HG03280 (cell line): ENCODE data around the gene MAPK8.
A peak's percentile ranks its signal among the peaks of the same experiment; 100 is the strongest.

ENCODE experiments used
- ATAC-seq: cut with Tn5 transposase; IDR thresholded peaks from one replicate; pipeline ENCODE4 v1.9.1; 2021; ENCODE audit warnings: mild to moderate bottlenecking, moderate library complexity; ENCODE audit not compliant: unreplicated experiment

Gene MAPK8

DNA sequence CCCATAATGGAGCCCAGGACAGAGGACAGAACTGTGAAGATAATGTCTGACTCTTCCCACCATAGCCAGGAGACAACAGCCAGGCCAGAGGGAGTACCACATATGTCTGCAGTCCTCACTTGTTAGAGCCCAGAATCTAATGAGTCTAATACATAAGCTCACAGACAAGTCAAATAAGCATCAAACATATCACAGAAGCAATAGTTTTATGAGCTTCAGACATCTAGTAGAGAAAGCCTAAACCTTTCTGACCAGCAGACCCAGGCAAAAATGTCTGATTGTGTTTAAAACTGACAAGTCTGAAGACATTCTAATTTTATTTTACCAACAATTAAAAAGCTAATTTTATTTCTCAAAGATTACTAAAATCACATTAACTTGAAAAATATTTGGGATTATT is 75.5 kb downstream of the MAPK8 start:
- ATAC-seq = no peak

GRCh38 chr10:48382982-48383381 is 76.5 kb downstream of the MAPK8 start:
- no peak for ATAC-seq

- ATAC-seq = no peak
Measured at GRCh38 chr10:48383393-48383792, 76.9 kb downstream of the MAPK8 start.

DNA sequence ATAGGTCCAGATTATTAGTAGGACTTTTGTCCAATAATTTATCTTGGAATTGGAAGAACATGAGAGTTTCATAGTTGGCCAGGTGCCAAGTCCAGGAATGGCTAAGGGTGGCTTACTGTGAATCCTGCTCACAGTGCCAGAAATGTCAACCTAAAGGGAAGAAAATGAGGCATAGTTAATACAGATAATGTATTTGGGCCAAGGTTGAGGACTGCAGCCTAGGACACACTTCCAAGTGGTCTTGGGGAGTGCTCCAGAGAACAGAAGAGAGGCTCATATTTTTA is 78.2 kb downstream of the MAPK8 start:
- ATAC-seq = no peak

DNA sequence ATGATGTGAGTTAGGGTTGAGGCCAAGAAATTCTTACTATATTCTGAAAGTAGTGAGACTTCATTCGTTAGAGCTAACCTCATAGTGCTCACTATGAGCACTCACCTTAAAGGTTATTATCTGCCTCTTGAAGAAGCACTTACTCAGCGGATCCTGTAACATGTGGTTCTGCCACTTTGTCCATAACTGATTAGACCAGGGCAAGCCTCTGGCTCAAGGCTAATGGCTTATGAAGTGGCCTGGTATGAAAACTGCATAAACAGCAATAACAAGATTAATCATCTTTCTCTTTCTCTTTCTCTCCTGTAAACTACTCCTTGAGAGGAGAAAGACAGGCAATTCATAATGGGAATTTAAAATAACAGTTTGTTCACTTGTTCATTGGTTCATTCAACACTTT is 82.8 kb downstream of the MAPK8 start:
- ATAC-seq = no peak

DNA sequence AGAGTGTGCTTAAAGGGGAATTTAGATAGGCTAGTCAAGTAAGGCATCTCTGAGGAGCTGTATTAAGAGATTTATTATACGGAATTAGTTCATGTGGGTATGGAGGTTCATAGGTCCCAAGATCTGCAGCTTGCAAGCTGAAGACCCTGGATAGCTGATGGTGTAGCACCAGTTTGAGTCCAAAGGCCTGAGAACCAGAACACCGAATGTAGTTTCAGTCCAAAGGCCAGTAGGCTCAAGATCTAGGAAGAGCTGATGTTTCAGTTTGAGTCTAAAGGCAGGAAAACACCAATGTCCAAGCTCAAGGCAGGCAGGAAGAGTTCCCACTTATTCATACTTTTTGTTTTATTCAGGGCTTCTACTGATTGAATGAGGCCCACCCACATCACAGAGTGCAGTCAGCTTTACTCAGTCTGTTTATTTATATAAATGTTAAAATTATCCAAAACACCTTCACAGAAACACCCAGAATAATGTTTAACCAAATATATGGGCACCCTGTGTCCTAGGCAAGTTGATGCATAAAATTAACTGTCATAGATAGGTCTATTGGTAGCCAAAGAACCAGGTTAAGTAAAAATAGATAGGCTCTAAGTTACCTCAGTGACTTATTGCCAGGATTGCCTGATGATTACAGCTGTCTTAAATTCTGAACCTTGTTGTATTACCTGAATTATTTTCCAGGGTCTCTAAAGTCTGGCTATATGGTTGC is 83.5 kb downstream of the MAPK8 start:
- ATAC-seq = no peak

DNA sequence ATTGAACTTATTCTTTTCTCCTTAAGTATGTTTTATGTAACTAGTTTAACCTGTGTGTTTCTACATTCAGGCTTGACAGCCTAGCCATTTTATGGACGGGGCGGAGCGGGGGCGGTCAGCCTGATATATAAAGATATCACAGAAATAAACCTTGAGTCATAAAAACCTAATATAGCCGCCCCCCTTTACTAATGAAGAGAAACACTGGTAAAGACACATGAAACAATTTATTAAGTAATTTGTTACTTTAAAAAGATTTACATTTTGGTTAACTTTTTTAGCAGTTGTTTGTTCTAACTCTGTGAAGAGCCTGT is 84.0 kb downstream of the MAPK8 start:
- no peak for ATAC-seq

- ATAC-seq = no peak
Measured at GRCh38 chr10:48390933-48391845, 84.7 kb downstream of the MAPK8 start.

DNA sequence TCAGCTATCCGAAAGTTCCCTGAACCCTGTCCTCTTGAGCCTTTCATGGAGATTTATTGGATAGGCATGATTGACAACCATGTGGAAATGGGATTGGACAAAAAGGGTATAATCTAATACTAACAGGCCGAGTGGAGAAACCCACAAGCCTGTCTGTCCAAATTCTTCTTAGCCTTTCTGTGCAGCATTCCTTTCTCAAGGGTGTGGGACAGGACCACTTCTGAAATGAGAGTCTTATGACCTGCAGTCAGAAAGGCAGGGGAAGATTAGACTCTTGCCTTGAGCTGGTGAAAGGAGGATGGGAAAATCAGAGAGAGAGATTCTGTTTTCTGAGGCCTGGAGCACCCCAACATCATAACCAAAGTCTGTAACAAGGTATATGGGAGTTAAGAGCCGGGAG is 85.5 kb downstream of the MAPK8 start:
- ATAC-seq = no peak

DNA sequence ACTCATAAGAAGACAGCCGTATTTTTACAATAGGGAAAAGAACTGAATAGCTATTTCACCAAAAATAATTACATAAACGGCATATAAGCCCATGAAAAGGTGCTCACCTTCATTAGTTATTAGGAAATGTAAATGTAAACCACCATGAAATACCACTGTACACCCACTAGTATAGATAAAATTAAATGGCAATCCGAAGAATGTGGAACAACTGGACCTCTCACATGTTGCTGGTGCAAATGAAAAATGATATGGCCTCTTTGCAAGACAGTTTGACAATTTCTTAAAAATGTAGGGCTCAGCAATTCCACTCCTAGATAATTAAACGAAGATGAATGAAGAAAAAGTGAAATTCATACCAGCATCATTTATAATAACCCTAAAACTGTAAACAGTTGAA is 91.8 kb downstream of the MAPK8 start:
- ATAC-seq = no peak

DNA sequence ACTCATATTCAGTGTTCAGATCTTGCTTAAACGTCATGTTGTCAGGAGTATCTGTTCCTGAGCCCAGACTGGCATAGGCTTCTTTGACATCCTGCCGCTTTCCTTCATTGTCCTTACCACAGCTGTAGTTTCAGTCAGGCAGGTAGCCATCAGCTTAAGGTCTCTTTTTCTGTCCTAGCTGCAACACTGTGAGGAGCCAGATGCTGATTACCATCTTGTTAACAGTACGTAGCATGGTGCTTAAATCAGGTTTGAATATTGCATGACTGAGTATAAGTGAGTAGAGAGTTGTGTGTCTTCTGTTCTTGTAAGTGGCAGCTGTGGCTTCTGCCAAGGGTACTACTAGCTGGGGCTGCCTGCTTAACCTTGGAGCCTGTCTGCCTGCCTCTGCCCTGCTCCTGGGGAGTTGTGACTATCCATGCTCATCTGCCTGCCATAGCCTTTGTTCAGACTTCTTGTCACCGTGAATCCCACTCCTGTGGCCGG is 92.6 kb downstream of the MAPK8 start:
- ATAC-seq = no peak

DNA sequence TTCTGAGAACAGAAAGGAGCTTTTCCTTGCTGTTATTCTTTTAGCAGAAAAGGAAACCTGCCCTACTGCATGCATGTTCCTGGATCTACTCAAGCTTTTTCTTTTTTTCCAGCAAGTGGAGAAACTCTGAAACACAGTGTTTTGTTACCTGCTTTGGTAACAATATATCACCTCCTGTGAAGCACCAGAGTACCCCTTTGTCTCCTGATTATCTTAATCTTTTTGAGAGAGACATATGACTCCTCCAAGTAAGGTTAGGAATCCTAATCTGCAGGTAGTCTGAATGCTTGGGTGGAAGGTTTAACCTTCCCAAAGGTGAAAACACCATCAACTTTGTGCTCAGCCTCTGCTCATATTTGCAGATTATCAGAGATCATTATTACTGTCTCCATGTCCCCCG is 93.1 kb downstream of the MAPK8 start:
- ATAC-seq = no peak

DNA sequence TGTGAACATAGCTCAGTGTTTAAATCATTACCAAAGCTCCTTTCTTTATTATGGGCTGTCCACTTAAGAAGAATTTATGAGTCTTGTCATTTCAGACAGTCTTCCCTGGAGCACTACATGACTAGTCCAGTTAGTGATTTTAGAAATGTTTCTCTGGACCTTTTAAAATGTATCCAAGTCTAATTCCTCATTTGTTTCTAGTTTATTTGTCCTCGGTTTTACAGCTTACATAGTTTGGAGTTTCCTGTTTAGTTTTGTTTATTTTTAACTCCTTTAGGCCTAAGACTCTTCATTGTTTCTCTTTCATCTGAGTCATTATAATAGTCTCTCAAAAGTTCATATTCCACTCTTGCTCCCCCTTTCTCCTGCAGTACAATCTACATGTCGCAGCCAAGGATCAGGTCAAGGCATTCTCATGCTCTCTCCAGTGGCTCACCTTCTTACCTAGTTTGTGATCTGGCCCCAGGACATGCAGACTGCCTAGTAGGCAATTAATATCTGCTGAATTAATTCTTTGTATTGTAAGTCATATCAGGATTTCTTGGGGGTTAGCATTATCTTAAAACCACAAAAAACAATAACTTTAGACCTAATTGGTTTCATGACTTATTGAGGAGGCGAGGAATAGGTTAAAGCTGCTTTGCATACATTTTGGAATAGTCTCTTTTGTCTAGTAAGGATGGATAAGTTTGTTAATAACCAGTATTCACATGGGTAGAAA is 93.8 kb downstream of the MAPK8 start:
- ATAC-seq = peak; percentile 51

DNA sequence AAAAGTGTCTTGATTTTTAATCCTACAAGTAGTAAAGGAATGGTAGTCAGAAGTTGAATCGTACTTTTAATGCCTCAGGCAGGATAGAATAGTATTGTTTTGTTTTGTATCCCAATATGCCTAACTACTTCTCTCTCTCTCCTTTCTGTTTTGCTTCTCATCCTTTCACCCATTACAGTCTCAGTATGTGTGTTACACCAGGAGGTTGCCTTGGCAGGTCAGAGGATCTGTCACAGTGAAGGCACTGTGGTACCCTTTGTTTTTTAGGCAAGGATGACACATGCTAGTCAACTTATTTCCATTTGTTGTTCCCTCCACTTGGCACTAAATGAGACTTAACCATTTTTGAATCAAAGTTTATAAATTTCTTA is 94.4 kb downstream of the MAPK8 start:
- no peak for ATAC-seq

- no peak for ATAC-seq
Measured at GRCh38 chr10:48404646-48405045, 98.2 kb downstream of the MAPK8 start.

DNA sequence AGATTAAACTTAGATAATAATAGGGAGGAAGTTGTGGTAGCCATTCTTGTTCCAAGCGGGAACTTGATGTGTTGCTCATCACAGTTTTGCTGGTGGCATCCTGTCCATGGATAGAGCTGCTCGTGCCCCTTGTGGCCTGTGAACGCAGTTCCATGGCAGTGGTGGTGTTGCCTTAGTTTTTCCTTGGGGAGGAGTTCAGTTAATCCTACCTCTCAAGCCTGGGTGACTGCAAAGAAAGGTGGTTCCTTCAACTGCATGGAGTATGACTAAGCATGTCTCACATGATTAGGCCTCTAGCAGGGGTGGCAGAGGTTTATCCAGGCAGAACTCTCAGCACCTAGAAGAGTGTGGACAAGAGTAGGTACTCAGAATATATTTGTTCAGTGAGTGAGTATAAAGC is 99.7 kb downstream of the MAPK8 start:
- no peak for ATAC-seq

- no peak for ATAC-seq
Measured at GRCh38 chr10:48406658-48407057, 100.2 kb downstream of the MAPK8 start.

DNA sequence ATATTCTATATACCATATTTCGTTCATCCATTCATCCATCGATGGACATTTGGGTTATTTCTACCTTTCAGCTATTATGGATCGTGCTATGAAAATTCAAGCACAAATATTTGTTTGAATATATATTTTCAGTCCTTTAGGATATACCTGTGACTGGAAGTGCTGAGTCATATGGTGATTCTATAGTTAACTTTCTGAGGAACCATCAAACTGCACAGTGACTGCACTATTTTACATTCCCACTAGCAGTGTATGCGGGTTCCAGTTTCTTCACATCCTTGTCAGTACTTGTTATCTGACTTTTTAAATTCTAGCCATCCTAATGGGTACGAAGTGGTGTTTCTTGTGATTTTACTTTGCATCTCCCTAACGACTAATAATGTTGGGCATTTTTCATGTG is 104.0 kb downstream of the MAPK8 start:
- no peak for ATAC-seq

- no peak for ATAC-seq
Measured at GRCh38 chr10:48411510-48411909, 105.0 kb downstream of the MAPK8 start.

DNA sequence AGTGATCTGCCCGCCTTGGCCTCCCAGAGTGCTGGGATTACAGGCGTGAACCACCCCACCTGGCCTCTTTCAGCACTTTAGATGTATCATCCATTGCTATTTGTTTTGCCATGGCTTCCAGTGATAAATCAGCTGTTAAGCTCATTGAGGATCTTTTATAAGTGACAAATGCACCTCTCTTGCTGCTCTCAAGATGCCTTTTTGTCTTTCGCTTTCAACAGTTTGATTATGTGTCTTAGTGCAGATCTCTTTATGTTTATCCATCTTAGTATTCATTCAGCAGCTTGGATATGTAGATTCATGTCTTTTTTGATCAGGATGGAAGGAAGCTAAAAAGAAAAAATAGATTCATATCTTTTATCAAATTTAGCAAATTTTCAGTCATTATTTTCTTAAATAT is 105.6 kb downstream of the MAPK8 start:
- ATAC-seq = no peak

- ATAC-seq = no peak
Measured at GRCh38 chr10:48412933-48413332, 106.5 kb downstream of the MAPK8 start.

DNA sequence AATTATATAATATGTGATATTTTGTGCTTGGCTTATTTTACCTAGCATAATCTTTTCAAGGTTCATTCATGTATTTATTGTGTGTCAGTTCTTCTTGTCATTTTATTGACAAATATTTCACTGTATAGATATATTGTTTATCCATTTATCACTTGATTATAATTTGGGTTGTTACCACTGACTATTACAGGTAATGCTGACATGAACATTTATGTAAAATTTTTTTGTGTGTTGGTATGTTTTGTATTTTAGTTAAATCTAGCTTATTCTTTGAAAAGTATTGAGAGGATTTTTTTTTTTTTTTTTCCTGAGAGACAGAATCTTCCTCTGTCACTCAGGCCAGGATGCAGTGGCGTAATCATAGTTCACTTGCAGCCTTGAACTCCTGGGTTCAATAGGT is 107.7 kb downstream of the MAPK8 start:
- ATAC-seq = no peak
